ENCODE results near the gene CCL17.

The CCL17 gene

GRCh38 chr16:57380671-57381462 is 23.7 kb upstream of the CCL17 start:
- no peak overlapping the region for H3K4me3 ChIP-seq (ENCODE audit: low read depth, low read length)
- TF ChIP-seq CTCF (IDR thresholded peaks at IDR 0.05; ENCODE audit: borderline replicate concordance, insufficient read depth, low read depth, low read length): no peak

GRCh38 chr16:57381791-57382534 is 22.6 kb upstream of the CCL17 start:
- H3K4me3 ChIP-seq (ENCODE audit: low read depth, low read length): no peak overlapping the region
- no peak for TF ChIP-seq CTCF (IDR thresholded peaks at IDR 0.05; ENCODE audit: borderline replicate concordance, insufficient read depth, low read depth, low read length)

- peak; percentile 14; the same call in 1 of the 2 replicates for TF ChIP-seq CTCF (IDR thresholded peaks at IDR 0.05; ENCODE audit: borderline replicate concordance, insufficient read depth, low read depth, low read length)
- no peak overlapping the region for H3K4me3 ChIP-seq (ENCODE audit: low read depth, low read length)
These were observed 21.9 kb upstream of the CCL17 start for GRCh38 chr16:57382535-57383275.

- no peak overlapping the region for H3K4me3 ChIP-seq (ENCODE audit: low read depth, low read length)
These were observed 21.0 kb upstream of the CCL17 start for GRCh38 chr16:57383276-57384247.

GRCh38 chr16:57384248-57385070 is 20.1 kb upstream of the CCL17 start:
- no peak overlapping the region for H3K4me3 ChIP-seq (ENCODE audit: low read depth, low read length)
- TF ChIP-seq CTCF (IDR thresholded peaks at IDR 0.05; ENCODE audit: borderline replicate concordance, insufficient read depth, low read depth, low read length): no peak

More at GRCh38 chr16:57383276-57384247, 21.0 kb upstream of the CCL17 start:
- no peak for TF ChIP-seq CTCF (IDR thresholded peaks at IDR 0.05; ENCODE audit: borderline replicate concordance, insufficient read depth, low read depth, low read length)
